Measurements from ENCODE around the gene PDE1C.

Gene PDE1C

GRCh38 chr7:31957090-31957720 is 113.0 kb downstream of the PDE1C start:
- DNase-seq (ENCODE audit: extremely low read depth, low read depth), result no peak

GRCh38 chr7:31955641-31956040 is 114.6 kb downstream of the PDE1C start:
- DNase-seq (ENCODE audit: extremely low read depth, low read depth), result no peak
- TF ChIP-seq CTCF (IDR thresholded peaks at IDR 0.05; ENCODE audit: low read depth, low read length), result no peak

More at GRCh38 chr7:31957090-31957720, 113.0 kb downstream of the PDE1C start:
- TF ChIP-seq CTCF (IDR thresholded peaks at IDR 0.05; ENCODE audit: low read depth, low read length), result no peak

- TF ChIP-seq CTCF (IDR thresholded peaks at IDR 0.05; ENCODE audit: low read depth, low read length), result no peak
- no peak for DNase-seq (ENCODE audit: extremely low read depth, low read depth)
These were observed 115.2 kb downstream of the PDE1C start for GRCh38 chr7:31955021-31955420.

GRCh38 chr7:31954500-31954899 is 115.7 kb downstream of the PDE1C start:
- DNase-seq (ENCODE audit: extremely low read depth, low read depth), result no peak
- TF ChIP-seq CTCF (IDR thresholded peaks at IDR 0.05; ENCODE audit: low read depth, low read length), result no peak

- no peak for TF ChIP-seq CTCF (IDR thresholded peaks at IDR 0.05; ENCODE audit: low read depth, low read length)
- DNase-seq (ENCODE audit: extremely low read depth, low read depth), result no peak
These were observed 116.8 kb downstream of the PDE1C start for GRCh38 chr7:31953432-31953831.

GRCh38 chr7:31950091-31950755 is 120.0 kb downstream of the PDE1C start:
- no peak for TF ChIP-seq CTCF (IDR thresholded peaks at IDR 0.05; ENCODE audit: low read depth, low read length)
- no peak for DNase-seq (ENCODE audit: extremely low read depth, low read depth)

GRCh38 chr7:31948029-31948428 is 122.2 kb downstream of the PDE1C start:
- no peak for TF ChIP-seq CTCF (IDR thresholded peaks at IDR 0.05; ENCODE audit: low read depth, low read length)
- no peak for DNase-seq (ENCODE audit: extremely low read depth, low read depth)

All from AG09319 (cell line).